ENCODE measurements around the gene AGAP2.

DNA sequence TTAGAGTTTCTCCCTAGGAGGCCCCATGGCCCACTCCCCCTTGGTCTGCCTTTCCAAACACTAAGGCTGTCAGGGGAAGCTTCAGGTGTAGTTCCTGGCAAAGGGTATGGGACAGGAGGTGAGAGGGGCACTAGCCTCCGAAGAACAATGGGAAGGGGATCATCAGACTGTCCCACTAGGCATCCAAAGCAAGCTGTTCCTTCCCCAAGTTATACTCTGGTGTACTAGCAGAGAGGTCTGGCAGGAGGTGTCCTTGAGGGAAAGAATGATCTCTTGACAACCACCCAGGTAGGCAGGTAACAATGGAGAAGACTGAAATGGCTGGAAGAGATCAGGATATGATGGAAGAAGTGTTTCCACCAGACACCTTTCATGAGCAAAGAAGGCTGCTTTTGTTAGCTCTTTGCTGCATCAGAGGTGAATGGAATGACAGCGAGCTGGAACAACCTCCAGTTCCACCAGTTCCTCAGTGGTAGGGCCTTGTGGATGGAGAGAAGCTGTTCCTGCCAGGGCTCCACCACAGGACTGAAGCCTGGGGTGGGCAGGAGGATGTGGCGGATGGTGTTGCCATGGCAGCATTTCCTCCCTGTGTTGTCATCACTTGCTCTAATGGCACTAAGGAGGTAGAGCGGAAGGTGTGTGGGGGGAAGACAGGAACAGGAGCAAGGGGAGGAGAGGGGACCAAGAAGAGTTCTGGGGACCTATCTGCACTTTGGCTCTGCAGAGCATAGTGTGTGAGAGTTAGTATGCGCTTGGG, 2.3 kb upstream of the AGAP2 start:
- TF ChIP-seq, protein P1, sequence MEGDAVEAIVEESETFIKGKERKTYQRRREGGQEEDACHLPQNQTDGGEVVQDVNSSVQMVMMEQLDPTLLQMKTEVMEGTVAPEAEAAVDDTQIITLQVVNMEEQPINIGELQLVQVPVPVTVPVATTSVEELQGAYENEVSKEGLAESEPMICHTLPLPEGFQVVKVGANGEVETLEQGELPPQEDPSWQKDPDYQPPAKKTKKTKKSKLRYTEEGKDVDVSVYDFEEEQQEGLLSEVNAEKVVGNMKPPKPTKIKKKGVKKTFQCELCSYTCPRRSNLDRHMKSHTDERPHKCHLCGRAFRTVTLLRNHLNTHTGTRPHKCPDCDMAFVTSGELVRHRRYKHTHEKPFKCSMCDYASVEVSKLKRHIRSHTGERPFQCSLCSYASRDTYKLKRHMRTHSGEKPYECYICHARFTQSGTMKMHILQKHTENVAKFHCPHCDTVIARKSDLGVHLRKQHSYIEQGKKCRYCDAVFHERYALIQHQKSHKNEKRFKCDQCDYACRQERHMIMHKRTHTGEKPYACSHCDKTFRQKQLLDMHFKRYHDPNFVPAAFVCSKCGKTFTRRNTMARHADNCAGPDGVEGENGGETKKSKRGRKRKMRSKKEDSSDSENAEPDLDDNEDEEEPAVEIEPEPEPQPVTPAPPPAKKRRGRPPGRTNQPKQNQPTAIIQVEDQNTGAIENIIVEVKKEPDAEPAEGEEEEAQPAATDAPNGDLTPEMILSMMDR (IDR thresholded peaks at IDR 0.05), result no peak
- TF ChIP-seq POLR2A (IDR thresholded peaks at IDR 0.05), result no peak
